Measurements from ENCODE around the gene MYLK.

The MYLK gene

DNA sequence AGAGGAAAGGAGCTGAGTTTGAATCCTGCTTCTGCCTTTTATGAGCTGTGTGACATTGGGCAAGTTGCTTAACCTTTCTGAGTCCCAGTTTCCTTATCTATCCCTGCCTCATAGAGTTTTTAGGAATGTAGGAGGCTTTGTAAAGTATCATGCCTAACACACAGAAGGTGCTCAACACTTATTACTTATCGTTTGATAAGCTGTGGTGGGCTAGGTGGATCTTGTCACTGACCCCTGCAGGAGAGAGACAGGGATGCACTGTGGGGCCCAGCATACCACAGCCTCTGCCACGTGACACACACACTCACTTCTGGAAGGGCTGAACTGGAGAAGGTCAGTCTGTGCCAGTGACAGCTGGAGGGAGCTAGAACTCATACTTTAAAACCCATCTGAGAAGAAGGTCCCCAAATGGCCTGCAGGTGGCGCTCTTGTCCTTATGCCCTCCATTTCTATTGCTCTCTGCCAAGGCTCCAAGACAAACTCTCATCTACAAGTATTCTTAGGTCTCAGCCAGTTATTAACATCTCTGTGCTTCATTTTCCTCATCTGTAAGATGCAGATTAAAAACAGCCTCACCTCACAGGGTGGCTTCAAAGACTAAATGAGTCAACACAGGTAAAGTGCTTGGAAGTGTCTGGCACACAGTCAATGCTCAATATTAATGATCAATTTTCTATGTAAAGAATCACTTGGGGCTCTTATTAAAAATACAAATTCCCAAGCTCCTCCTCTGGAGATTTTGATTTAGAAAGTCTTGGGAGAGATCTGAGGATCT lies 241.8 kb downstream of the MYLK start:
- H3K9ac ChIP-seq (ENCODE audit: low read length), result no peak overlapping the region
- no peak overlapping the region for H3K4me3 ChIP-seq (ENCODE audit: low read depth, low read length)
- H3K36me3 ChIP-seq (ENCODE audit: control insufficient read depth, insufficient read depth, low read length), result no peaks in the 10 kb centered on the region
- H3K27ac ChIP-seq (ENCODE audit: low read depth, low read length), result no peak overlapping the region
- no peaks in the 10 kb centered on the region for H3K9me3 ChIP-seq (ENCODE audit: control insufficient read depth, insufficient read depth, low read depth, low read length)
- H3K27me3 ChIP-seq (ENCODE audit: control insufficient read depth, insufficient read depth, low read length), result no peaks in the 10 kb centered on the region
- peaks cover 12% of the 10 kb centered on the region; the same call in 1 of the 2 replicates for H3K4me1 ChIP-seq (ENCODE audit: control insufficient read depth, insufficient read depth, low read length)

DNA sequence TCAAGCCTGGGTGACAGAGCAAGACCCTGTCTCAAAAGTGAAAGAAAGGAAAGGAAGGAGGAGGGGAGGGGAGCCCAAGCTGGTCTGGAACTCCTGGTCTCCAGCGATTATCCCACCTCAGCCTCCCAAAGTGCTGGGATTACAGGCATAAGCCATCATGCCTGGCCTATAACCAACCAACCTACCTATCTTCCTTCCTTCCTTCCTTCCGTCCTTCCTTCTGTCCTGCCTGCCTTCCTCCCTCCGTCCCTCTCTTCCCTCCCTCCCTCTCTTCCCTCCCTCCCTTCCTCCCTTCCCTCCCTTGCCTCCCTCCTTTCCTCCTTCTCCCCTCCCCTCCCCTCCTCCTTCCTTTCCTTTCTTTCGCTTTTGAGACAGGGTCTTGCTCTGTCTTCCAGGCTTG lies 242.6 kb downstream of the MYLK start:
- Histone ChIP-seq H3K9me3 (ENCODE audit: control insufficient read depth, insufficient read depth, low read depth, low read length) (no peaks in the 10 kb centered on the region), H3K9ac (ENCODE audit: low read length) (no peak overlapping the region), H3K27ac (ENCODE audit: low read depth, low read length) (no peak overlapping the region), H3K36me3 (ENCODE audit: control insufficient read depth, insufficient read depth, low read length) (no peaks in the 10 kb centered on the region), H3K4me1 (ENCODE audit: control insufficient read depth, insufficient read depth, low read length) (peaks cover 21% of the 10 kb centered on the region), H3K4me3 (ENCODE audit: low read depth, low read length) (no peak overlapping the region), H3K27me3 (ENCODE audit: control insufficient read depth, insufficient read depth, low read length) (no peaks in the 10 kb centered on the region)

DNA sequence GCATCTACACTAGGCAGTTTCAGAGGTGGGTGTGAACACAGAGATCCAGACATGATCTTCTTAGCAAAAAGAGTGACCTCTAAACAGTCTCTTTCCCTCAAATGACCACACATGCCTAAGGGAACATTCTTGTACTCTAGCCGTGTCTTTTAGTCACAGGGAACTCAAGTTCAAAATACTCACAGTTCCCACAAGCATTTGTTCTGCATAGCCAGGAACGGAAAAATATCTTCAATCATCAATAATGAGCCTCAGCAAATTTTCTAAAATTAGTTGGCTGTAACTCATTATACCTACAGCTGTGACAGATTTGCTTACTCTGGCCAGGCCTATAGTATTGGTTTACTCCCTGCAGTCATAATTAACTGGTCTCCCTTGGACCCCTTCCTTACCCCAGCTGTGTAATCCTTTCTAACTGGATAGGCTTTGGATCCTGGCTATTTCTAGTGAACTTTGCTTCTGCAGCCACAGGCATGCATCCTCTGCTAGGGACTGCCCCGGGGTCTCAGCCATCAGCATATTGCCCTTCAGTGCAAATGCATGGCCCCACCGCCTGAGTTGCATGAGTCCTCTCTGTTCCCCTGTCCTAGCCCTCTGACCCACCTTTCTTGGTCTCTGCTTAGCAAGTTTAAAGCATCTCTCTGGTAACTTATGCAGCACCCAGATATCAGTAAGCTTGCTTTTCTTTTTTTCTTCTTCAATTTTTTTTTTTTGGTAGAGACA lies 243.2 kb downstream of the MYLK start:
- no peaks in the 10 kb centered on the region for H3K9me3 ChIP-seq (ENCODE audit: control insufficient read depth, insufficient read depth, low read depth, low read length)
- H3K27ac ChIP-seq (ENCODE audit: low read depth, low read length), result no peak overlapping the region
- no peak overlapping the region for H3K4me3 ChIP-seq (ENCODE audit: low read depth, low read length)
- H3K27me3 ChIP-seq (ENCODE audit: control insufficient read depth, insufficient read depth, low read length), result no peaks in the 10 kb centered on the region
- no peak overlapping the region for H3K9ac ChIP-seq (ENCODE audit: low read length)
- H3K36me3 ChIP-seq (ENCODE audit: control insufficient read depth, insufficient read depth, low read length), result no peaks in the 10 kb centered on the region
- peaks cover 27% of the 10 kb centered on the region for H3K4me1 ChIP-seq (ENCODE audit: control insufficient read depth, insufficient read depth, low read length)

DNA sequence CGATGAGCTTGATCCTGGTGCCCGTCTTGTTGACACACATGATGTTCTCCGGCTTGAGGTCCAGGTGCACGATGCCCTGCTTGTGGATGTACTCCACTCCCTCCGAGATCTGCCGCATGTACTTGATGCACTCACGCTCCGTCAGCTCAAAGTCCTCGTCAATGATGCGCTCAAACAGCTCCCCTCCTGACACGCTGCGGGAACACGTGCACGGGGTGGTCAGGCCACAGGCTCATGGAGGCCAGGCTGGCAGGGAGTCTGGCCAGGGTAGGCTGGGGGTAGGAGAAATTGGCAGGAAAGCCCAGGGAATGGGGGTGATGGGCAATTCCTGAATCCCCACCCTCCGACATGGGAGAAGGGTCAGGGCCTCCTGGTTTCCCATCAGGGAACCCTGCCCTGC lies 243.8 kb downstream of the MYLK start:
- H3K9ac ChIP-seq (ENCODE audit: low read length), result no peak overlapping the region
- no peaks in the 10 kb centered on the region for H3K9me3 ChIP-seq (ENCODE audit: control insufficient read depth, insufficient read depth, low read depth, low read length)
- H3K36me3 ChIP-seq (ENCODE audit: control insufficient read depth, insufficient read depth, low read length), result no peaks in the 10 kb centered on the region
- no peak overlapping the region for H3K27ac ChIP-seq (ENCODE audit: low read depth, low read length)
- peaks cover 33% of the 10 kb centered on the region for H3K4me1 ChIP-seq (ENCODE audit: control insufficient read depth, insufficient read depth, low read length)
- H3K27me3 ChIP-seq (ENCODE audit: control insufficient read depth, insufficient read depth, low read length), result no peaks in the 10 kb centered on the region
- no peak overlapping the region for H3K4me3 ChIP-seq (ENCODE audit: low read depth, low read length)

DNA sequence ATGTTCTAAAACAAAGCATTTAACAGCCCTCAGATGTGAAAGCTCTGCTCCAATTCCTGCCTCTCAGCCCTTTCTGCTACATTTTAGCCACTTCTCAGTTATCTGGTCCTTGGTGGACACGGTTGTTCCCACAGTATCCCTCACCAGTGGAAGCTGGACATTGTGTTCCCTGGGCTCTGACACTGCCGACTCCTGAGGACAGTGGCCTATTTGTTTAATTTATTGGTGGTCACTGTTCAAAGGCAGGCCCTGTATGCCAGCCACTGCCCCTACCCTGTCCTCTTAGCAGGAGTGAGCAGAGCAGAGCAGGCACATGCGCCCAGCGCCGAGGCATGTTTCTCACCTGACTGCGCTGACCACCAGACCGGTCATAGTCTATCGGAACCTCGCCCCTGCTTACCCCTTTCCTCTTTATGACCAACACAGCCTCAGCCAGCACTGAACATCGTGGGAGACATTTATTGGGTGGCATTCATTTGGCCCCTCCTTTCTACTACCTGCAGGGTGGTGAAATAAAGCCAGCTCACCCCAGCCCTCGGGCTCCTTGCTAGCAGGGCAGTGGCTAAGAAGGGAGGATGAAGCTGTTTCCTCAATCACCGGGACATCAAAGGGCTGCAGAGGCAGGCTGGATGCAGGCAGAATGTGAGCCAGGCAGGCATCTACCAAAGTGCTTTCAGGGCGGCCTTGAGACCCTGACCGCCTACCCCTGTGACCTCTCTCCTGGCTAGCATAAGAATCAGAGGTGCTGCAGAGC lies 245.0 kb downstream of the MYLK start:
- H3K27ac ChIP-seq (ENCODE audit: low read depth, low read length), result no peak overlapping the region
- no peaks in the 10 kb centered on the region for H3K9me3 ChIP-seq (ENCODE audit: control insufficient read depth, insufficient read depth, low read depth, low read length)
- no peaks in the 10 kb centered on the region for H3K27me3 ChIP-seq (ENCODE audit: control insufficient read depth, insufficient read depth, low read length)
- H3K4me1 ChIP-seq (ENCODE audit: control insufficient read depth, insufficient read depth, low read length), result peaks cover 44% of the 10 kb centered on the region
- H3K4me3 ChIP-seq (ENCODE audit: low read depth, low read length), result no peak overlapping the region
- no peaks in the 10 kb centered on the region for H3K36me3 ChIP-seq (ENCODE audit: control insufficient read depth, insufficient read depth, low read length)
- no peak overlapping the region for H3K9ac ChIP-seq (ENCODE audit: low read length)

DNA sequence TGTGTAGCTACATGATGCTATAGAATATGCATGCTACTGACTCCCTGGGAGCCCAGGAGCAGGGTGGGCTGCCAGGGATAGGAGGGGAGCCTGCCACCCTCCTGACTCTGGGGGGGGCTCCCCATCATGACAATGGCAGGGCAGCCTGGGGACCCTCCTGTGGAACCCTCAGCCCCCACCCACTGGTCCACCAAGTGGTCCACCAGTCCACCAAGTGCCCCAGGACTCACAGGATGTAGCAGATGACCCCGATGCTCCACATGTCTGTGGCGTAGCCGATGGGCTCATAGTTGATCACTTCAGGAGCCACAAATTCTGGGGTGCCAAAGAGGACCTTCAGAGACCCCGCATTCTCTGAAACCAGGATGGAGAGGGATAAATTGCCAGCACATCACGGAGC lies 246.3 kb downstream of the MYLK start:
- H3K27me3 ChIP-seq (ENCODE audit: control insufficient read depth, insufficient read depth, low read length), result no peaks in the 10 kb centered on the region
- H3K27ac ChIP-seq (ENCODE audit: low read depth, low read length), result no peak overlapping the region
- peaks cover 46% of the 10 kb centered on the region for H3K4me1 ChIP-seq (ENCODE audit: control insufficient read depth, insufficient read depth, low read length)
- no peak overlapping the region for H3K9ac ChIP-seq (ENCODE audit: low read length)
- no peaks in the 10 kb centered on the region for H3K36me3 ChIP-seq (ENCODE audit: control insufficient read depth, insufficient read depth, low read length)
- H3K9me3 ChIP-seq (ENCODE audit: control insufficient read depth, insufficient read depth, low read depth, low read length), result no peaks in the 10 kb centered on the region
- no peak overlapping the region for H3K4me3 ChIP-seq (ENCODE audit: low read depth, low read length)

DNA sequence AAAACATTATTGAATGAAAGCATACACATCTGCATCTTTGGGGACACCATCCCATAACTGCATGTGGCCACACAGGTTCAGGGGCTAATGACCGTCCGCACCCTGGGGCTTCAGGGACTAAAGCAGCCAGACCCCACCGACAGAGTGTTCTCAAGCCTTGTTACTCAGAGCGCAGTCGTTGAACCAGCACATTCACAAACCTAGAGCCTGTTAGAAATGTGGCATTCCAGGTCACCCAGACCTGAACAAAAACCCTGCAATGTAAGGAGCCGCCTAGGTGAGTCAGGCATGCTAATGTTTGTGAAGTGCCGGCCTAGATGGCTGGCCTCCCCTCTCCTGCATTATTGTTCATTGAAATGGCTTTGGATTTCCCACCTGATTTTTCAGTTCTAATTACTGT lies 247.0 kb downstream of the MYLK start:
- H3K9me3 ChIP-seq (ENCODE audit: control insufficient read depth, insufficient read depth, low read depth, low read length), result no peaks in the 10 kb centered on the region
- H3K36me3 ChIP-seq (ENCODE audit: control insufficient read depth, insufficient read depth, low read length), result no peaks in the 10 kb centered on the region
- peaks cover 51% of the 10 kb centered on the region for H3K4me1 ChIP-seq (ENCODE audit: control insufficient read depth, insufficient read depth, low read length)
- no peaks in the 10 kb centered on the region for H3K27me3 ChIP-seq (ENCODE audit: control insufficient read depth, insufficient read depth, low read length)
- H3K27ac ChIP-seq (ENCODE audit: low read depth, low read length), result no peak overlapping the region; the same call in 1 of the 2 replicates
- no peak overlapping the region for H3K4me3 ChIP-seq (ENCODE audit: low read depth, low read length)
- no peak overlapping the region for H3K9ac ChIP-seq (ENCODE audit: low read length)

DNA sequence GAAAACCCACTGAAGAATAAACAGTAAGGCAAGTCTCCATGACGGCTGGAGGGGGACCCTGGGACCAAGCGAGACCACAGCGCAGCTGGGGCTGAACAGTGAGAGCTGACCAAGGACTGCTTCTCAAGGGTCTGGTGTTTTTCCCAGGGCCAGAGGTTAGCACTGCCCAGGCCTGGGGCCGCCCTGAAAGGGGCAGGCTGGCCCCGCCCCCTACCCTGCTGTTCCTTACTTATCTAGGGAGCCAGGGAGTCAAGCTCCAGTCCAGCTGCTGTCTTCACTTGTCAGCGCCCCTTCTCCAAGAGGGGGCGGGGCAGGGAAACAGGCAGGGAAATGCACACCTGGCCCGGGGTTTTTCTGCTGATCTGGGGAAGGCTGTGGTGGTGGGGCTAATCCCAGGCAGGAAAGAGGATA lies 247.7 kb downstream of the MYLK start:
- no peaks in the 10 kb centered on the region for H3K27me3 ChIP-seq (ENCODE audit: control insufficient read depth, insufficient read depth, low read length)
- no peak overlapping the region for H3K27ac ChIP-seq (ENCODE audit: low read depth, low read length)
- H3K4me3 ChIP-seq (ENCODE audit: low read depth, low read length), result no peak overlapping the region
- H3K9me3 ChIP-seq (ENCODE audit: control insufficient read depth, insufficient read depth, low read depth, low read length), result no peaks in the 10 kb centered on the region
- H3K36me3 ChIP-seq (ENCODE audit: control insufficient read depth, insufficient read depth, low read length), result no peaks in the 10 kb centered on the region
- H3K9ac ChIP-seq (ENCODE audit: low read length), result no peak overlapping the region
- H3K4me1 ChIP-seq (ENCODE audit: control insufficient read depth, insufficient read depth, low read length), result peaks cover 46% of the 10 kb centered on the region

DNA sequence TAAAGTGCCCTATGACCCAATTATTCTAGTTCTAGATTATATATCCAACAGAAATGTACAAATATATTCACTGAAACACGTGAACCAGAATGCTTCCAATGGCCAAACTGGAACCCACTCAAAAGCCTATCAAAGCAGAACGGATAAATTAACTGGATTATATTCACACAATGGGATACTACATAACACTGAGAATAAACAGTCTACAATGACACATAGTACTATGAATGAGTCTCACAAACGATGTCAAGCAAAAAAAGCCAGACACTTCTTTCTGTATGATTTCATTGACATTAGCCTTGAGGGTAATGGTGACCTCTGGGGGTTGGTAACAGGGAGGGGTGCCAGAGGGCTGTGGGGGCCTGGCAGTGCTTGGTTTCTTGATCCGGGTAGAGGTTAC lies 248.4 kb downstream of the MYLK start:
- no peaks in the 10 kb centered on the region for H3K36me3 ChIP-seq (ENCODE audit: control insufficient read depth, insufficient read depth, low read length)
- H3K27ac ChIP-seq (ENCODE audit: low read depth, low read length), result no peak overlapping the region
- no peak overlapping the region for H3K4me3 ChIP-seq (ENCODE audit: low read depth, low read length)
- peaks cover 46% of the 10 kb centered on the region for H3K4me1 ChIP-seq (ENCODE audit: control insufficient read depth, insufficient read depth, low read length)
- H3K27me3 ChIP-seq (ENCODE audit: control insufficient read depth, insufficient read depth, low read length), result no peaks in the 10 kb centered on the region
- H3K9ac ChIP-seq (ENCODE audit: low read length), result no peak overlapping the region
- no peaks in the 10 kb centered on the region for H3K9me3 ChIP-seq (ENCODE audit: control insufficient read depth, insufficient read depth, low read depth, low read length)

DNA sequence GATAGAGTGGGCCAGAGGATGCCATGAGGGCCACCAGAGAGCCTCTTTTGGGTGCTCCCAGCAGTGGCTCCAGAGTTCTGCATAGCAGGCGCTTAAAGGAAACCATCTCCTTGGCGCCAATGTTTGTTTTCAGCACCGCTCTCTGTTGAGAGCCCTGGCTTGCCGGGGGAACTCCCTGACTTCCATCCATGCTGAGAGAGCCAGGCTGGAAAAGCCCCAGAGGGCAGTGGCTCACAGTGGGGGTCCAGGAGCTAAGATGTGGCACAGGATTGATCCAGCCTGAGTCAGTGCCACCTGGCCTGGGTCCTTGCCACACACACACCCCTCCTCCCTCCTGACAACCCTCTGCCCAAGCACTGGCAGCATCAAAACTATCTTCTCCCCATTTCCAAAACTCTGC lies 248.9 kb downstream of the MYLK start:
- no peaks in the 10 kb centered on the region for H3K36me3 ChIP-seq (ENCODE audit: control insufficient read depth, insufficient read depth, low read length)
- H3K4me3 ChIP-seq (ENCODE audit: low read depth, low read length), result no peak overlapping the region
- H3K27me3 ChIP-seq (ENCODE audit: control insufficient read depth, insufficient read depth, low read length), result no peaks in the 10 kb centered on the region
- no peak overlapping the region for H3K9ac ChIP-seq (ENCODE audit: low read length)
- H3K9me3 ChIP-seq (ENCODE audit: control insufficient read depth, insufficient read depth, low read depth, low read length), result no peaks in the 10 kb centered on the region
- H3K27ac ChIP-seq (ENCODE audit: low read depth, low read length), result no peak overlapping the region
- peaks cover 46% of the 10 kb centered on the region for H3K4me1 ChIP-seq (ENCODE audit: control insufficient read depth, insufficient read depth, low read length)
